Suprapubic skin (tissue), 4 donors: ENCODE data around the gene PFKM. TPM values are rescaled to one million over a fixed set of nuclear protein-coding genes. Genes with fewer than 3 reads are reported as not detected.

ENCODE experiments used
- DNase-seq, 2 donors: peaks; one replicate each; pipeline ENCODE4 v3.0.0-alpha.2; 2019; ENCODE audit warnings: low spot score in 2 of 2
- H3K27ac ChIP-seq: fragments of 200-600 bp; sonication (generic); one replicate; pipeline ENCODE4 v1.5.1; 2019
- H3K27me3 ChIP-seq: fragments of 200-600 bp; sonication (generic); one replicate; pipeline ENCODE4 v1.5.1; 2019
- H3K36me3 ChIP-seq: fragments of 200-600 bp; sonication (generic); one replicate; pipeline ENCODE4 v1.5.1; 2019
- H3K4me1 ChIP-seq: fragments of 200-600 bp; sonication (generic); one replicate; pipeline ENCODE4 v1.5.1; 2019
- H3K4me3 ChIP-seq: fragments of 200-600 bp; sonication (generic); one replicate; pipeline ENCODE4 v1.5.1; 2019; ENCODE audit warnings: mild to moderate bottlenecking
- H3K9me3 ChIP-seq: fragments of 200-600 bp; sonication (generic); one replicate; pipeline ENCODE4 v1.5.1; 2019
- EP300 ChIP-seq: sonication (generic); formaldehyde crosslinking; IDR thresholded peaks from one replicate; pipeline ENCODE4 v1.6.1; 2017; ENCODE audit warnings: antibody characterized with exemption
- POLR2A ChIP-seq, 2 donors: fragments of 450-650 bp; IDR thresholded peaks; one replicate each; pipeline ENCODE4 v1.6.1; 2017; ENCODE audit warnings: antibody characterized with exemption in 2 of 2, mild to moderate bottlenecking in 2 of 2, moderate library complexity in 2 of 2
- POLR2AphosphoS5 ChIP-seq, 3 donors: sonication (generic); formaldehyde crosslinking; IDR thresholded peaks; one replicate each; pipeline ENCODE4 v1.6.1; 2017; ENCODE audit warnings: antibody characterized with exemption in 3 of 3
- WGBS: methylation state at CpG from one replicate; pipeline ENCODE4 v1.1.5; 2018; 5-methylcytosine and 5-hydroxymethylcytosine counted together
- total RNA-seq, 4 donors: library from RNA; depleted of rRNA; stranded (reverse); fragments of >200 nt; gene quantifications; one replicate each; pipeline ENCODE4 v1.1.0, GENCODE V29; 2016
- TF ChIP-seq, protein P1 (sequence below), 2 donors: fragments of 200-600 bp in 1 of 2; fragments of 450-650 bp in 1 of 2; sonication (generic) in 1 of 2; IDR thresholded peaks; one replicate each; pipeline ENCODE4 v1.5.1; 2016 to 2019; ENCODE audit warnings: antibody characterized with exemption in 2 of 2, mild to moderate bottlenecking in 1 of 2, moderate library complexity in 1 of 2

Gene PFKM
- total RNA-seq, 4 donors from 2014 or later: 20.4 to 31.2 (median 27.7) TPM

DNA sequence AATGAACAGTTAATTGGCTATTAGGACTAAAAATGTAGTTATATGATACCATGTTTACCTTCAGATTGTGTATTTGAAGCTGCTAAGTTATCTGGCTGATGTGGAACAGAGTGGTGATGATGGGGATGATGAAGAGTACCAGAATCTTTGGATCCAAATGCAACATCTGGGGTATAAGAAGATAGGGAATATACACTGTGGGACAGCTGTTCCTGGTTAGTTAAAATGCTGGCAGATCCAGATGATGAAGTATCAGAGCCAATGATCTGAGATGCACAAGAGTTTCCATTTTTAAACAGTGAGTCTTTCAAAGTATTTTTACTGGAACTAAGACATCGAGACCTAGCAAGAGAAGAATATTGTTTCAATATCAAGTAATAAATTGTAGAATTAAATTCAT, 44.9 kb upstream of the PFKM start:
- peaks cover 55% of the 10 kb centered on the region for H3K36me3 ChIP-seq
- 67% methylated on average over 1 of the region's 1 CpG for WGBS
- TF ChIP-seq, protein P1, sequence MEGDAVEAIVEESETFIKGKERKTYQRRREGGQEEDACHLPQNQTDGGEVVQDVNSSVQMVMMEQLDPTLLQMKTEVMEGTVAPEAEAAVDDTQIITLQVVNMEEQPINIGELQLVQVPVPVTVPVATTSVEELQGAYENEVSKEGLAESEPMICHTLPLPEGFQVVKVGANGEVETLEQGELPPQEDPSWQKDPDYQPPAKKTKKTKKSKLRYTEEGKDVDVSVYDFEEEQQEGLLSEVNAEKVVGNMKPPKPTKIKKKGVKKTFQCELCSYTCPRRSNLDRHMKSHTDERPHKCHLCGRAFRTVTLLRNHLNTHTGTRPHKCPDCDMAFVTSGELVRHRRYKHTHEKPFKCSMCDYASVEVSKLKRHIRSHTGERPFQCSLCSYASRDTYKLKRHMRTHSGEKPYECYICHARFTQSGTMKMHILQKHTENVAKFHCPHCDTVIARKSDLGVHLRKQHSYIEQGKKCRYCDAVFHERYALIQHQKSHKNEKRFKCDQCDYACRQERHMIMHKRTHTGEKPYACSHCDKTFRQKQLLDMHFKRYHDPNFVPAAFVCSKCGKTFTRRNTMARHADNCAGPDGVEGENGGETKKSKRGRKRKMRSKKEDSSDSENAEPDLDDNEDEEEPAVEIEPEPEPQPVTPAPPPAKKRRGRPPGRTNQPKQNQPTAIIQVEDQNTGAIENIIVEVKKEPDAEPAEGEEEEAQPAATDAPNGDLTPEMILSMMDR (IDR thresholded peaks at IDR 0.05): no peak
- no peak for TF ChIP-seq EP300

DNA sequence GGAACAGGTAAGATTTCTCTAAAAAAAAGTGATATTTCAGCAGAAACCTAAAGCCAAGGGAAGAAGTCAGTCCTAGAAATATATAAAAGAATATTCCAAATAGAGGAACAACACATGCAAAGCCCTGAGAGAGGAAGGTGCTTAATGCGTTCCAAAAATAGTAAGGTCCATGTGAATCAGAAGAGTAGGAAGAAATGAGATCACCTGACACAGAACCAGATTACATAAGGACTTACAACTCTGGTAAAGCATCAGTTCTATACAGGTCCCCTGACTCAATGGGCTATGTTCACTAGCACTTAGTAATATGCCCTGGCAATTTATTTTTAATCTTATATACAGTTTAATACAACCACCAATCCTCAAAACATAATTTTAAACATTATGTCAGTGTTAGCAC, 43.3 kb upstream of the PFKM start:
- Histone ChIP-seq H3K27ac (no peak overlapping the region), H3K36me3 (peaks cover 53% of the 10 kb centered on the region), H3K27me3 (no peaks in the 10 kb centered on the region), H3K9me3 (no peaks in the 10 kb centered on the region), H3K4me3 (no peak overlapping the region), H3K4me1 (no peaks in the 10 kb centered on the region)
- whole genome bisulfite sequencing: 62% methylated on average over 1 of the region's 1 CpG
- TF ChIP-seq POLR2A (IDR thresholded peaks at IDR 0.05): no peak
- no peak for TF ChIP-seq EP300
- TF ChIP-seq, protein P1 (IDR thresholded peaks at IDR 0.05): no peak
- no peak for TF ChIP-seq POLR2AphosphoS5 (IDR thresholded peaks at IDR 0.05)
- DNase-seq: no peak

More for the DNA sequence above, 44.9 kb upstream of the PFKM start:
- no peaks in the 10 kb centered on the region for H3K9me3 ChIP-seq
- H3K4me1 ChIP-seq: no peaks in the 10 kb centered on the region
- DNase-seq: no peak
- H3K27ac ChIP-seq: no peak overlapping the region
- no peaks in the 10 kb centered on the region for H3K27me3 ChIP-seq
- no peak overlapping the region for H3K4me3 ChIP-seq

DNA sequence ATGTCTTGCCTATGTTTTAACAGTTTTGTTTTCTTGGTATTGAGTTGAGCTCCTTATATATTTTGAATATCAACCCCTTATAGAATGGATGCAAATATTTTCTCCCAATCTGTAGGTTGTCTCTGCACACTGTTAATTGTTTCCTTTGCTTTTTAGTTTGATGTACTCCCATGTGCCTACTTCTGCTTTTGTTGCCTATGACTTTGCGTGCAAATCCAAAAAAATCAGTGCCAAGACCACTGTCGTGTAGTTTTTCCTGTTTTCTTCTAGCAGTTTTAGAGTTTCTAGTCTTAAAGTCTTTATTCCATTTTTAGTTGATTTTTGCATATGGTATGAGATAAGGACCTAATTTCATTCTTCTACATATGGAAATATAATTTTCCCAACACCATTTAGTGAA, 42.1 kb upstream of the PFKM start:
- no peak for DNase-seq
- H3K36me3 ChIP-seq: peaks cover 54% of the 10 kb centered on the region

DNA sequence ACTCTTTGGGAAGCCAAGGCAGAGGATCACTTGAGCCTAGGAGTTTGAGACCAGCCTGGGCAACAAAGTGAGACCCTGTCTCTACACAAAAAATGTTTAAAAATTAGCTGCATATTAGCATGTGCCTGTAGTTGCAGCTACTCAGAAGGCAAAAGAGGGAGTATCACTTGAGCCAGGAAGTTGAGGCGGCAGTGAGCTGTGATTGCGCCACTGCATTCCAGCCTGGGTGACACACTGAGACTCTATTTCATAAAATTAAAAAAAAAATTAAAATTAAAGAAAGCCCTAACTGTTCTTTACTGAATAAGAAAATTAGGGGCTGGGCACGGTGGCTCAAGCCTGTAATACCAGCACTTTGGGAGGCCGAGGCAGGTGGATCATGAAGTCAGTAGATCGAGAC, 40.3 kb upstream of the PFKM start:
- DNase-seq: no peak
- H3K9me3 ChIP-seq: no peaks in the 10 kb centered on the region
- H3K4me3 ChIP-seq: no peak overlapping the region
- no peaks in the 10 kb centered on the region for H3K27me3 ChIP-seq
- H3K27ac ChIP-seq: no peak overlapping the region
- TF ChIP-seq POLR2AphosphoS5 (IDR thresholded peaks at IDR 0.05) (no peak), EP300 (no peak), POLR2A (IDR thresholded peaks at IDR 0.05) (no peak)
- TF ChIP-seq, protein P1 (IDR thresholded peaks at IDR 0.05): no peak
- no peaks in the 10 kb centered on the region for H3K4me1 ChIP-seq
- WGBS: 87% methylated on average over 5 of the region's 5 CpGs
- peaks cover 50% of the 10 kb centered on the region for H3K36me3 ChIP-seq

More for the DNA sequence above, 42.1 kb upstream of the PFKM start:
- no peaks in the 10 kb centered on the region for H3K4me1 ChIP-seq
- TF ChIP-seq POLR2AphosphoS5 (IDR thresholded peaks at IDR 0.05): no peak
- TF ChIP-seq, protein P1 (IDR thresholded peaks at IDR 0.05): no peak
- H3K9me3 ChIP-seq: no peaks in the 10 kb centered on the region
- whole genome bisulfite sequencing: 93% methylated on average over 2 of the region's 2 CpGs
- H3K4me3 ChIP-seq: no peak overlapping the region
- no peak overlapping the region for H3K27ac ChIP-seq
- no peaks in the 10 kb centered on the region for H3K27me3 ChIP-seq

DNA sequence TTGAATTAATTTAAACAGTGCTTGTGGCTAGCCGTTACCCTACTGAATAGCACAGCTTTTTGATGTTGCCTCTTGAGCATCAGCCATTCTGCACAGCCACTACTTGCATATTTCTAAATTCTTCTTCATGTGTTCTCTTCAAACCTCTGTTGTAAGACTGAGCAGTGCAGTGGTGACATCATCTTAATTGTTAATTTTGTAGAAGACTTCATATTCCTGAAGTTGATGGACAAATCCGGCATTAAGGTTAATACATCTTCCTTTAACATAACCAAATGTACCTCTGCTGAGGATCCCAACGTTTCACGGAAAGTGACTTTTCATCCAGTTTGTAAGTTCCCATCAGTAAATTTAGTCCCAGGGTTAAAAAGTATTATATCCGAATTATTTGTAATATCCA, 38.9 kb upstream of the PFKM start:
- H3K4me3 ChIP-seq: no peak overlapping the region
- H3K36me3 ChIP-seq: peaks cover 45% of the 10 kb centered on the region
- H3K9me3 ChIP-seq: no peaks in the 10 kb centered on the region
- no peak for DNase-seq
- no peak overlapping the region for H3K27ac ChIP-seq
- 92% methylated on average over 5 of the region's 5 CpGs for WGBS
- TF ChIP-seq, protein P1 (IDR thresholded peaks at IDR 0.05): no peak
- TF ChIP-seq POLR2A (IDR thresholded peaks at IDR 0.05): no peak
- TF ChIP-seq POLR2AphosphoS5 (IDR thresholded peaks at IDR 0.05): no peak
- no peak for TF ChIP-seq EP300
- H3K4me1 ChIP-seq: no peaks in the 10 kb centered on the region
- no peaks in the 10 kb centered on the region for H3K27me3 ChIP-seq
